Medulla oblongata (tissue), 1 donor: Measurements from ENCODE around the gene EIF4A3.

Experiments
- DNase-seq: peaks from one replicate; pipeline ENCODE4 v3.0.0-alpha.2; 2015; ENCODE audit errors: extremely low spot score

The EIF4A3 gene

DNA sequence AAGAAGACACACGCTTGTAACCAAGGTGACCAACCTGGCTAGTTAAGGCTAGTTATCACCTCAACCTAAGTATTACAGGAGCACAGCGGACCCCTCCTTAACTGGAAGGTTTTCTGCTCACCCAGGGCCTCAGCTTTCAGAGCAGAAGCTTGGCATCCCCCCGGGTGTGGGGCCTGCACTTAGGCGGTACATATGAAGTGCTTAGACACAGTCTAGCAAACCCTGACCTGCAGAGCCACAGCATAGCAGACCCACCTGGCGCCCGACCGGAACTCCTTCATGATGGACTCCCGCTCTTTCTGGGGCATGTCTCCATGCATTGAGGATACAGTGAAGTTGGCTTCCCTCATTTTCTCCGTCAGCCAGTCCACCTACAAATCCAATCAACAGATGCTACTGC, 9.8 kb downstream of the EIF4A3 start:
- DNase-seq: no peak

DNA sequence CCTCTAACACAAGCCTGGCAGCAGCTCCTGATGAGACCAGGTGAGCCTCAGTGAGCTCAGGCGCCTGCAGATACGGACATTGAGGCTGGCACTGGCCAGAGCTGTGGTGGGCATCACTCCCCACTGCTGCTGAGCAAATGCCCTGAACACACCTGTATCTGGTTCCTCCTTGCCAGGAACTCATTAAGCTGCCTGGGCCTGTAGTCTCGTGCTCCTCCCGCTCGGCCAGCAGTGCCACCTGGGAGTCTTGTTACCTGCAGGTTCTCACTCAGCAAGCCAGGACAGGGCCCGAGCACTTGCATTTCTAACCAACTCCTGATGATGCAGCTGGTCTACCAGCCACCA, 13.3 kb downstream of the EIF4A3 start:
- DNase-seq: no peak

GRCh38 chr17:80132906-80133625, 13.9 kb downstream of the EIF4A3 start:
- no peak for DNase-seq

DNA sequence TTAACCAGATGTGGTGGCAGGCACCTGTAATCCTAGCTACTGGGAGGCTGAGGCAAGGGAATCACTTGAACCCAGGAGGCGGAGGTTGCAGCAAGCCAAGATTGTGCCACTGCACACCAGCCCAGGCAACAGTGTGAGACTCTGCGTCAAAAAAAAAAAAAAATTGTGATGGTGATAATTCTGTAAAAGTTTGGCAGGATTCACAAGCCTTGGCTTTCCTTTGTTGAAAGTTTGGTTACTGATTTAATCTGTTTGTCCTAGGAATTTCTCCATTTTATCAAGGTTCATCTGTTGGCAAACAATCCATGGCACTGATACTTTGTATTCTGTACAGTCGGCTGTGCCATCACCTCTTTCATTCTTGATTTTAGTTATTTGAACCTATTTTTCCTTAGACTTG, 15.9 kb downstream of the EIF4A3 start:
- no peak for DNase-seq

- no peak for DNase-seq
Measured at GRCh38 chr17:80129006-80129565, 17.8 kb downstream of the EIF4A3 start.

DNA sequence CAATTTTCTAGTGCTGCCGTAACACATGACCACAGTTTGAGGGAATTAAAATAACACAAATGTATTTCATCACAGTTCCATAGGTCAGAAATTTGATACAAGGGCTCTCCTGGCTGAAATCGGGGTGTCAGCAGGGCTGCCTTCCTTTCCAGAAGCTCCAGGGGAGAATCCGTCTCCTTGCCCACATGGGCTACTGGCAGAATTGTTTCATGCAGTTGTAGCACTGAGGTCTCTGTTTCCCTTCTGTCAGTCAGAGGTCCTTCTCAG, 20.5 kb downstream of the EIF4A3 start:
- DNase-seq: no peak

DNA sequence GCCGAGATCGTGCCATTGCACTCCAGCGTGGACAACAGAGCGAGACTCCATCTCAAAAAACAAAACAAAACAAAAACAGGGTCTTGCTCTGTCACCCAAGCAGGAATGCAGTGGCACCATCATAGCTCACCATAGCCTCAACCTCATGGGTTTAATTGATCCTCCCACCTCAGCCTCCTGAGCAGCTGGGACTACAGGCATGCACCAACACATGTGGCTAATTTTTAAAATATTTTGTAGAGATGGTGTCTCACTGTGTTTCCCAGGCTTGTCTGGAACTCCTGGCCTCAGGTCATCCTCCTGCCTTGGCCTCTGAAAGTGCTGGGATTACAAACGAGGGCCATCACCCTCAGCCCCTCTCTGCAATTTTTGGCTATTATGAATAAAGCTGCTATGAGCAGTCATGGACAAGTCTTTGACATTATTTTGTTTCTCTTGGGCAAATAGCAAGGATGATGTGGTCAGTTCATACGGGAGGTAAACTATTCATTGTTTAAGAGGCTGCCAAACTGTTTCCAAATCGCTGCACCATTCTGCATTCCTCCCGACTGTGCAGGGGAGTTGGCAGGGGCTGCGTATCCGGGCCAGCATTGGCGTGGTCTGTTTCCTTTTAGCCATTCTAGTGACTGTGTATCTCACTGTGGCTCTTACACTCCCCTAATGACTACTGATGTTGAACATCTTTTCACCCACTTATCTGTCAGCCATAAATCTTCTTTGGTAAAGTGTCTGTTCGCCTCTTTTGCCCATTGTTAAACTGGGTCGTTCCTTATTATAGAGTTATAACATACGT, 21.1 kb downstream of the EIF4A3 start:
- no peak for DNase-seq

GRCh38 chr17:80124351-80124981, 22.5 kb downstream of the EIF4A3 start:
- no peak for DNase-seq

- no peak for DNase-seq
Measured at GRCh38 chr17:80123791-80124190, 23.1 kb downstream of the EIF4A3 start.

- no peak for DNase-seq
Measured at GRCh38 chr17:80122926-80123505, 23.9 kb downstream of the EIF4A3 start.

- DNase-seq: no peak
Measured at GRCh38 chr17:80122026-80122575, 24.8 kb downstream of the EIF4A3 start.

DNA sequence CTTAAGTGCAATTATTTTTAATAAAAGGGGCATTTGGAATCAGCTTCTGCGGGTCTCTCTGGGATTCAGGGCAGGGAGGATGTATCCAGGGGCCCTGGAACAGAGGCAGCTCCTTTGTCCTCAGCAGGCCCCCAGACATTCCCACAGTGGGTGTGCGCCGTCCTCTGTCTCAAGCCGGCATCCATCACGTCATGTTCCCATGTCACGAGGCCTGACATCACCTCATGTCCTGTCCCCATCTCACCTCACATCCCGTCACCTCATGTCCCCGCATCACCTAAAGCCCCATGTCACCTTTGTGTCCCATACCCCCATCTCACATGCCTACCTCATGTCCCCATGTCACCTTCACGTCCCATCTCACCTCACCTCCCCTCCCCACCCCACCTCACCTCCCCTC, 27.1 kb downstream of the EIF4A3 start:
- no peak for DNase-seq

- DNase-seq: no peak
Measured at GRCh38 chr17:80119271-80119791, 27.6 kb downstream of the EIF4A3 start.

DNA sequence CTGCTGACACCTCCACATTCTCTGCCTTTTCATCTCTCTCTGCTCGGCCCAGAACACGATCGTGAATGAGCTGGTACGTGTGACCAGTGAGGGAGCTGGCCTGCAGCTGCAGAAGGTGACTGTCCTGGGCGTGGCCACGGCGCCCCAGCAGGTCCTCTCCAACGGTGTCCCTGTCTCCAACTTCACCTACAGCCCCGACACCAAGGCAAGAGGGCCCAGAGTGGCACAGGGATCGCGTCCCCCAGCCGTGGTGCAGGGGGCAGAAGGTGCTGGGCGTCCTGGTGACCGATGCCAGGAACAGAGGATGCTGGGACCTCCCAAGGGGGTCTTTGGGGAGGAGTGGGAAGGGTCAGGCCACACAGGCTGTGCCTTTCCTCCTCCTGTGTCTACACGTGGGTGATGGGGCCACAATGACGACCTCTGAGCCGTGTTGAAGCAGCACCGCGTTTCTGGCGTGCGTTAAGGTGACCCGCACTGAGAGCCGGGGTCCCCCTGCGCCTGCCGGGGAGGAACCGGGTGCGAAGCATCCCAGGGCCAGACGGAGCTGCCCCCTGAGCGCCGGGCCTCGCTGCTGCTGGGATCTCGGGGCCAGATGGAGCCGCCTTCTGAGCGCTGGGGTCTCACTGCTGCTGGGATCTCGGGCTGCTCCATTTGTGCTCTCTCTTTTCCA, 28.2 kb downstream of the EIF4A3 start:
- DNase-seq: no peak

GRCh38 chr17:80117491-80118401, 29.2 kb downstream of the EIF4A3 start:
- DNase-seq: no peak

DNA sequence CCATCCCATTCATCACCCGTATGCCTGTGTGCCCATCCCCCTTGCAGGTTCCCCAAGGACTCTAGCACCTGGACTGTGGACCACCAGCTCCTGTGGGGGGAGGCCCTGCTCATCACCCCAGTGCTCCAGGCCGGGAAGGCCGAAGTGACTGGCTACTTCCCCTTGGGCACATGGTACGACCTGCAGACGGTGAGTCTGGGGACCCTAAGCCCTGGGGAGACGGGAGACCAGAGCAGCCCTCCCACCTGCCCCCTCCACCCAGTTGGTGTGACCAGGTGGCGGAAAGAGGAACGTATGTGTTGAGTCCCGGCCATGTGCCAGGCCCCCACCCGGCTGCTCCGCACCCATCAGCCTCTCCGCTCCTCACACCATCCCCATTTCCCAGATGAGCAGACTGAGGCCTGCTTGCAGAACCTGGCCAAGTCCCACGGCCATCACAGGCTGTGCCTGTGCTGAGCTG, 30.0 kb downstream of the EIF4A3 start:
- DNase-seq: no peak

- no peak for DNase-seq
Measured at GRCh38 chr17:80116276-80116920, 30.5 kb downstream of the EIF4A3 start.

DNA sequence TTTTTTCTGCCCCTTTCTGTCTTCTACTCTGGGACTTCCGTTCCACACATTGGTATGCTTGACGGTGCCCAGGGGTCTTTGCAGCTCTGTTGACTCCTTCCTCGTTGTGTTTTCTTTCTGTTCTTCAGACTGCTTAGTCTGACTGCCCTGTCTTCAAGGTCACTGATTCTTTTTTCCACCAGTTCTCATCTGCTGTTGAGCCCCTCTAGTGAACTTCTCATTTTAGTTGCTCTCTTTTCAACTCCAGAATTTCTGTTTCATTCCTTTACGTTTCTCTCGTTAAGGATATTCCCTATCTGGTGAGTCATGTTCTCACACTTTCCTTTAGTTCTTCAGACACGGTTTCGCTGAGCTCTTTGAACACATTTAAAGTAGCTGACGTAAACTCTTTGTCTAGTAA, 31.8 kb downstream of the EIF4A3 start:
- no peak for DNase-seq

- no peak for DNase-seq
Measured at GRCh38 chr17:80114758-80115157, 32.2 kb downstream of the EIF4A3 start.

DNA sequence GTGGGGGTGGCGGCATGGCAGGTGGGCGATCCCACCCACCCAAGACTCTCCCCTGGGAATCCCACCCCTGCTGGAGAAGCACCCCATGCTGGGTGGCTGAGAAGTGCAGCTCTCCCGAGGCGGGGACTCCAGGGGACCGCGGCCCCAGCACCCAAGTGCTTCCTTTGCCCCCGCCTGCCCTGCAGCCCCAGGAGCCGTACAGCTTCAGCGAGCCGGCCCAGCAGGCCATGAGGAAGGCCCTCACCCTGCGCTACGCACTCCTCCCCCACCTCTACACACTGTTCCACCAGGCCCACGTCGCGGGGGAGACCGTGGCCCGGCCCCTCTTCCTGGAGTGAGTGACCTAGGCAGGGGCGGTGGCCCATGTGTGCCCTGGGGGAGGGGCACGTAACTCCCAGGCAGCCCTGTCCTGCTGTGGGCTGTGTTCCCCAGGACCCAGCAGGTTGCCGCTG, 33.9 kb downstream of the EIF4A3 start:
- DNase-seq: no peak
